Upper lobe of left lung (tissue), 4 donors: ENCODE data around the gene LASP1.

ENCODE experiments used
- EP300 ChIP-seq, 4 donors: sonication (generic); formaldehyde crosslinking; IDR thresholded peaks; one replicate each; pipeline ENCODE4 v1.5.1; 2017; ENCODE audit warnings: antibody characterized with exemption in 4 of 4, control low read depth in 2 of 4
- POLR2A ChIP-seq, 4 donors: fragments of 450-650 bp; IDR thresholded peaks; one replicate each; pipeline ENCODE4 v1.5.1; 2016 to 2017; ENCODE audit warnings: antibody characterized with exemption in 4 of 4, mild to moderate bottlenecking in 2 of 4
- TF ChIP-seq, protein P1 (sequence below), 6 experiments: fragments of 450-650 bp in 4 of 6; fragments of 200-600 bp in 2 of 6; sonication (generic) in 2 of 6; IDR thresholded peaks; one replicate each; pipeline ENCODE4 v1.5.1; 2016 to 2019; ENCODE audit warnings: antibody characterized with exemption in 6 of 6

DNA sequence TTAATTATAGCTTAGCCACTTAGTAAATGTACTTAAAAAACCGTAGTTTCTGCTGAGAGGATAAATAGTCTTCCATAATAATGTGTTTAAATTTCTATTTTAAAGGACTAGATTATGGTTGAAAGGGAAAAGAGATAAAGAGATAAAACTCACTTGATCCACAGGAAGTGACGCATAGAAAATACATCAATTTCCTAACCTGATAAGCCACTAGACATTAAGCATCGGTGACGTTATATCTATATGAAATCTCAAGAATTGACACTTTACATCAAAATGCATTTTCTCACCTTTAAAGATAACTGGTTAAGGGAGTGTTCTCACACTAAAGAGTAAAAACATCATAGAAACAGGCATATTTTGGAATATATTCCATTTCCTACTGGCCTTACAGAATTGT is 91.6 kb downstream of the LASP1 start:
- TF ChIP-seq POLR2A (IDR thresholded peaks at IDR 0.05): no peak
- TF ChIP-seq, protein P1, sequence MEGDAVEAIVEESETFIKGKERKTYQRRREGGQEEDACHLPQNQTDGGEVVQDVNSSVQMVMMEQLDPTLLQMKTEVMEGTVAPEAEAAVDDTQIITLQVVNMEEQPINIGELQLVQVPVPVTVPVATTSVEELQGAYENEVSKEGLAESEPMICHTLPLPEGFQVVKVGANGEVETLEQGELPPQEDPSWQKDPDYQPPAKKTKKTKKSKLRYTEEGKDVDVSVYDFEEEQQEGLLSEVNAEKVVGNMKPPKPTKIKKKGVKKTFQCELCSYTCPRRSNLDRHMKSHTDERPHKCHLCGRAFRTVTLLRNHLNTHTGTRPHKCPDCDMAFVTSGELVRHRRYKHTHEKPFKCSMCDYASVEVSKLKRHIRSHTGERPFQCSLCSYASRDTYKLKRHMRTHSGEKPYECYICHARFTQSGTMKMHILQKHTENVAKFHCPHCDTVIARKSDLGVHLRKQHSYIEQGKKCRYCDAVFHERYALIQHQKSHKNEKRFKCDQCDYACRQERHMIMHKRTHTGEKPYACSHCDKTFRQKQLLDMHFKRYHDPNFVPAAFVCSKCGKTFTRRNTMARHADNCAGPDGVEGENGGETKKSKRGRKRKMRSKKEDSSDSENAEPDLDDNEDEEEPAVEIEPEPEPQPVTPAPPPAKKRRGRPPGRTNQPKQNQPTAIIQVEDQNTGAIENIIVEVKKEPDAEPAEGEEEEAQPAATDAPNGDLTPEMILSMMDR (IDR thresholded peaks at IDR 0.05): no peak
- no peak for TF ChIP-seq EP300 (IDR thresholded peaks at IDR 0.05)
